IMR-90 (cell line): Measurements from ENCODE around the gene SORL1. TPM values are rescaled to one million over a fixed set of nuclear protein-coding genes. Genes with fewer than 3 reads are reported as not detected.
A peak's percentile ranks its signal among the peaks of the same experiment; 100 is the strongest.

Experiments used
- ATAC-seq: fragments of 200-7000 bp; cut with Tn5 transposase; 2 replicates; pipeline ENCODE4 v1.9.1; 2020; ENCODE audit warnings: low read depth, mild to moderate bottlenecking, moderate library complexity
- BruUV-seq: library from RNA; stranded (reverse); fragments of 400-500 nt; replicated peaks from 2 replicates; lab custom pipeline; 2021; lab: Mats Ljungman, UMichigan
- CTCF ChIA-PET: fragments of 300-600 bp; formaldehyde crosslinking; extraction: SDS; loops from one replicate; lab custom pipeline; 2021; ENCODE audit warnings: antibody characterized with exemption; lab: Yijun Ruan, JAX
- POLR2A ChIA-PET: fragments of 300-600 bp; sonication (Branson Sonifier 250); formaldehyde crosslinking; loops from one replicate; lab custom pipeline; 2022; ENCODE audit warnings: antibody characterized with exemption; ENCODE audit not compliant: unreplicated experiment; lab: Charles Lee
- DNase-seq: peaks from one replicate; pipeline ENCODE4 v3.0.0; 2013
- H2AFZ ChIP-seq: replicated peaks from 2 replicates; pipeline ENCODE3; 2013; ENCODE audit warnings: low read length, mild to moderate bottlenecking; ENCODE audit not compliant: poor library complexity
- H2AK5ac ChIP-seq: 2 replicates; pipeline ENCODE4 v1.6.1; 2013; ENCODE audit warnings: low read depth, low read length, inconsistent platforms
- H2AK9ac ChIP-seq: replicated peaks from 2 replicates; pipeline ENCODE3; 2013; ENCODE audit warnings: mild to moderate bottlenecking, low read depth, low read length, moderate library complexity; ENCODE audit not compliant: poor library complexity
- H2BK120ac ChIP-seq: 2 replicates; pipeline ENCODE4 v1.6.1; 2013; ENCODE audit warnings: low read depth, low read length, inconsistent platforms
- H2BK15ac ChIP-seq: 3 replicates; pipeline ENCODE4 v1.6.1; 2013; ENCODE audit warnings: low read depth, low read length, inconsistent platforms
- H2BK20ac ChIP-seq: 2 replicates; pipeline ENCODE4 v1.6.1; 2013; ENCODE audit warnings: low read depth, mild to moderate bottlenecking, inconsistent platforms, low read length, moderate library complexity
- H2BK5ac ChIP-seq: 2 replicates; pipeline ENCODE4 v1.6.1; 2013; ENCODE audit warnings: mild to moderate bottlenecking, low read depth, low read length, inconsistent platforms; ENCODE audit not compliant: poor library complexity, severe bottlenecking
- H3K14ac ChIP-seq: replicated peaks from 2 replicates; pipeline ENCODE4 v1.6.1; 2013; ENCODE audit warnings: low read depth, low read length, inconsistent platforms
- H3K18ac ChIP-seq: 2 replicates; pipeline ENCODE4 v1.6.1; 2013; ENCODE audit warnings: low read depth, low read length, control low read depth
- H3K23ac ChIP-seq: 2 replicates; pipeline ENCODE4 v1.6.1; 2013; ENCODE audit warnings: low read depth, low read length, inconsistent platforms
- H3K27ac ChIP-seq: 2 replicates; pipeline ENCODE4 v1.5.1; 2013; ENCODE audit warnings: mild to moderate bottlenecking, control low read depth, low read length; ENCODE audit not compliant: insufficient read depth
- H3K27me3 ChIP-seq: 2 replicates; pipeline ENCODE4 v1.6.1; 2013; ENCODE audit warnings: low read length; ENCODE audit not compliant: control insufficient read depth, insufficient read depth
- H3K36me3 ChIP-seq: 2 replicates; pipeline ENCODE4 v1.6.1; 2013; ENCODE audit warnings: low read length, mixed read lengths; ENCODE audit not compliant: control insufficient read depth, insufficient read depth
- H3K4ac ChIP-seq: 2 replicates; pipeline ENCODE4 v1.6.1; 2013; ENCODE audit warnings: low read depth, low read length, inconsistent platforms
- H3K4me1 ChIP-seq: 2 replicates; pipeline ENCODE4 v1.6.1; 2013; ENCODE audit warnings: low read length, mixed read lengths; ENCODE audit not compliant: control insufficient read depth, insufficient read depth
- H3K4me2 ChIP-seq: 2 replicates; pipeline ENCODE4 v1.6.1; 2013; ENCODE audit warnings: low read depth, mild to moderate bottlenecking, control low read depth, low read length, moderate library complexity
- H3K4me3 ChIP-seq: 2 replicates; pipeline ENCODE4 v1.5.1; 2013; ENCODE audit warnings: low read depth, mild to moderate bottlenecking, control low read depth, low read length, moderate library complexity; ENCODE audit not compliant: insufficient read depth
- H3K56ac ChIP-seq: 2 replicates; pipeline ENCODE4 v1.6.1; 2013; ENCODE audit warnings: low read length, inconsistent platforms; ENCODE audit not compliant: insufficient read depth; ENCODE audit errors: extremely low read depth
- H3K79me1 ChIP-seq, 2 experiments: 2 replicates each; pipeline ENCODE4 v1.6.1; 2013; ENCODE audit warnings: low read length in 2 of 2, inconsistent platforms in 1 of 2, low read depth in 1 of 2
- H3K9ac ChIP-seq: 2 replicates; pipeline ENCODE4 v1.6.1; 2013; ENCODE audit warnings: low read depth, low read length, control low read depth
- H3K9me1 ChIP-seq: 2 replicates; pipeline ENCODE4 v1.6.1; 2013; ENCODE audit warnings: low read length, inconsistent platforms; ENCODE audit not compliant: insufficient read depth
- H3K9me3 ChIP-seq: 2 replicates; pipeline ENCODE4 v1.6.1; 2013; ENCODE audit warnings: low read length; ENCODE audit not compliant: control insufficient read depth, insufficient read depth
- H4K20me1 ChIP-seq: 2 replicates; pipeline ENCODE4 v1.6.1; 2013; ENCODE audit warnings: low read length, inconsistent platforms; ENCODE audit not compliant: insufficient read depth
- H4K5ac ChIP-seq: 2 replicates; pipeline ENCODE4 v1.6.1; 2013; ENCODE audit warnings: mild to moderate bottlenecking, low read depth, low read length, control low read depth
- H4K8ac ChIP-seq, 2 experiments: 2 replicates each; pipeline ENCODE4 v1.6.1; 2013; ENCODE audit warnings: low read depth in 2 of 2, low read length in 2 of 2, control low read depth in 1 of 2, inconsistent platforms in 1 of 2
- H4K91ac ChIP-seq: 2 replicates; pipeline ENCODE4 v1.6.1; 2013; ENCODE audit warnings: low read depth, low read length, inconsistent platforms; ENCODE audit not compliant: insufficient read depth
- BHLHE40 ChIP-seq: fragments of 150-350 bp; IDR thresholded peaks from 2 replicates; pipeline ENCODE4 v1.6.1; 2016; ENCODE audit warnings: mild to moderate bottlenecking, low read depth, low read length
- CEBPB ChIP-seq: IDR thresholded peaks from 2 replicates; pipeline ENCODE4 v1.6.1; 2012; ENCODE audit warnings: low read depth, low read length, improper control_type of control experiment
- CHD1 ChIP-seq: IDR thresholded peaks from 2 replicates; pipeline ENCODE4 v1.6.1; 2012; ENCODE audit warnings: low read depth, low read length, improper control_type of control experiment
- CTCF ChIP-seq: conservative IDR thresholded peaks from 2 replicates; pipeline ENCODE4 v1.5.1; 2012; ENCODE audit warnings: mild to moderate bottlenecking, low read depth, low read length, improper control_type of control experiment
- ELK1 ChIP-seq: fragments of 150-350 bp; IDR thresholded peaks from 2 replicates; pipeline ENCODE4 v1.6.1; 2016; ENCODE audit warnings: low read depth, mild to moderate bottlenecking, low read length, moderate library complexity, borderline replicate concordance
- FOS ChIP-seq: fragments of 150-350 bp; IDR thresholded peaks from 2 replicates; pipeline ENCODE4 v1.6.1; 2016; ENCODE audit warnings: low read depth, low read length
- MAFK ChIP-seq: IDR thresholded peaks from 2 replicates; pipeline ENCODE4 v1.6.1; 2012; ENCODE audit warnings: low read depth, low read length, improper control_type of control experiment
- MAZ ChIP-seq: IDR thresholded peaks from 2 replicates; pipeline ENCODE4 v1.6.1; 2012; ENCODE audit warnings: low read depth, mild to moderate bottlenecking, low read length, improper control_type of control experiment, moderate library complexity, borderline replicate concordance
- MXI1 ChIP-seq: IDR thresholded peaks from 2 replicates; pipeline ENCODE4 v1.6.1; 2012; ENCODE audit warnings: low read depth, mild to moderate bottlenecking, low read length, moderate library complexity, borderline replicate concordance
- NFE2L2 ChIP-seq: fragments of 150-350 bp; IDR thresholded peaks from 2 replicates; pipeline ENCODE4 v1.6.1; 2016; ENCODE audit warnings: low read depth, mild to moderate bottlenecking, low read length
- POLR2A ChIP-seq: IDR thresholded peaks from 2 replicates; pipeline ENCODE4 v1.6.1; 2012; ENCODE audit warnings: mild to moderate bottlenecking, low read depth, low read length
- RAD21 ChIP-seq: IDR thresholded peaks from 2 replicates; pipeline ENCODE4 v1.6.1; 2012; ENCODE audit warnings: low read length, improper control_type of control experiment
- RCOR1 ChIP-seq: IDR thresholded peaks from 2 replicates; pipeline ENCODE4 v1.6.1; 2012; ENCODE audit warnings: mild to moderate bottlenecking, low read length, improper control_type of control experiment; ENCODE audit not compliant: insufficient replicate concordance
- RFX5 ChIP-seq: IDR thresholded peaks from 2 replicates; pipeline ENCODE4 v1.8.0; 2012; ENCODE audit warnings: low read depth, mild to moderate bottlenecking, low read length, moderate library complexity
- SMC3 ChIP-seq: fragments of 150-350 bp; IDR thresholded peaks from 2 replicates; pipeline ENCODE4 v1.6.1; 2016; ENCODE audit warnings: low read depth, mild to moderate bottlenecking, antibody characterized with exemption, low read length, moderate library complexity
- USF2 ChIP-seq: fragments of 150-350 bp; IDR thresholded peaks from 2 replicates; pipeline ENCODE4 v1.6.1; 2017; ENCODE audit warnings: mild to moderate bottlenecking, antibody characterized with exemption, low read length, low read depth
- WGBS, 2 experiments: methylation state at CpG; one replicate each; pipeline versions ENCODE4 v1.1.5 to v1.1.7; 2013; ENCODE audit warnings: missing lambda C conversion rate in 2 of 2; ENCODE audit not compliant: insufficient read length in 1 of 2; ENCODE audit errors: extremely low coverage in 2 of 2; 5-methylcytosine and 5-hydroxymethylcytosine counted together
- dilution Hi-C: fragments of 300-500 bp; cut with HindIII; formaldehyde crosslinking; loops from one replicate; pipeline ENCODE4 v1.14.3; 2018; ENCODE audit warnings: low sequenced_read_pairs; ENCODE audit not compliant: unreplicated experiment
- in situ Hi-C: fragments of 300-500 bp; cut with MboI; formaldehyde crosslinking; loops from 3 replicates; pipeline ENCODE4 v1.14.3; 2019; ENCODE audit warnings: low sequenced_read_pairs, inconsistent platforms, mixed read lengths
- intact Hi-C: fragments of 100-400 bp; cut with micrococcal nuclease; formaldehyde crosslinking; loops from 2 replicates; pipeline ENCODE4 v1.10.0; 2022
- polyA plus RNA-seq, 3 experiments: library from polyadenylated mRNA; depleted of rRNA; stranded (reverse); fragments of >200 nt; gene quantifications; 2 replicates each; pipeline ENCODE4 v1.2.3, GENCODE V29; 2012; ENCODE audit warnings: low replicate concordance in 1 of 3
- total RNA-seq: library from RNA; depleted of rRNA; stranded (reverse); fragments of >200 nt; gene quantifications from 2 replicates; pipeline ENCODE4 v1.2.3, GENCODE V29; 2012

The SORL1 gene
- total and polyA plus RNA-seq, 2 of the 4 experiments (the other 2 are of a cell fraction), result 1.0 to 2.0 TPM

- no peaks in the 10 kb centered on the region for H3K9me3 ChIP-seq
- no peak overlapping the region for H3K4me3 ChIP-seq
- H3K9ac ChIP-seq, result peak overlapping the region; percentile 74
- H3K23ac ChIP-seq, result peak overlapping the region; percentile 55
- peak overlapping the region; percentile 87 to 95 for H4K8ac ChIP-seq
- POLR2A ChIA-PET, result interaction anchor here (0.5 kb wide), 1 partner anchor 440 kb away, joined by 7 read pairs; no protein-coding TSS in a partner anchor
- peaks cover 34% of the 10 kb centered on the region for H3K4me1 ChIP-seq
- H3K9me1 ChIP-seq, result peaks cover 17% of the 10 kb centered on the region
- peak overlapping the region; percentile 98 for H4K91ac ChIP-seq
- H3K4me2 ChIP-seq, result no peak overlapping the region
- H3K4ac ChIP-seq, result peak overlapping the region; percentile 87
- peak overlapping the region; percentile 93 for H2BK20ac ChIP-seq
- H3K79me1 ChIP-seq, result peaks cover 13 to 43% of the 10 kb centered on the region in 2 experiments; a peak in 3 of 4 replicates
- intact Hi-C loops (loop anchor here (2.0 kb wide), 1 partner anchor 172 kb away; no protein-coding TSS in a partner anchor), dilution Hi-C loops (no loop called here), in situ Hi-C loops (loop anchor here (5.0 kb wide), 1 partner anchor 550 kb away; no protein-coding TSS in a partner anchor)
- peak overlapping the region; percentile 97 for H2BK120ac ChIP-seq
- peak overlapping the region; percentile 93 for H3K14ac ChIP-seq
- CTCF ChIA-PET, result no interaction called here
- WGBS, 2 experiments, result no CpG with 5 or more reads among the region's 6 CpGs
- peak overlapping the region; percentile 84 for H3K56ac ChIP-seq
- peak overlapping the region; percentile 94 for H4K5ac ChIP-seq
- peak overlapping the region; percentile 90 for H2BK15ac ChIP-seq
- DNase-seq (no peak), ATAC-seq (no peak)
- peak overlapping the region; percentile 90 for H2AK5ac ChIP-seq
- H2AK9ac ChIP-seq, result peak overlapping the region; percentile 20
- no peaks in the 10 kb centered on the region for H3K27me3 ChIP-seq
- H3K27ac ChIP-seq, result peak overlapping the region; percentile 97
- H3K36me3 ChIP-seq, result no peaks in the 10 kb centered on the region
- peak overlapping the region; percentile 90 for H2BK5ac ChIP-seq
- no peak for TF ChIP-seq RAD21
- TF ChIP-seq CEBPB, result no peak
- no peak for TF ChIP-seq MXI1
- TF ChIP-seq RFX5, result no peak
- TF ChIP-seq RCOR1, result no peak
- no peak for TF ChIP-seq CTCF
- TF ChIP-seq FOS, result no peak
- TF ChIP-seq ELK1, result no peak
- no peak for TF ChIP-seq BHLHE40
- no peak for TF ChIP-seq USF2
- no peak for TF ChIP-seq NFE2L2
- no peak for TF ChIP-seq CHD1
- no peak for TF ChIP-seq POLR2A
- TF ChIP-seq MAFK, result no peak
- TF ChIP-seq SMC3, result no peak
- no peak for TF ChIP-seq MAZ
- no peaks in the 10 kb centered on the region for H4K20me1 ChIP-seq
- H2AFZ ChIP-seq, result peak overlapping the region; percentile 53
- no TSS peak for BruUV-seq
- peak overlapping the region; percentile 97 for H3K18ac ChIP-seq
These were observed 205.0 kb downstream of the SORL1 start for GRCh38 chr11:121657146-121657545.
